Measurements from ENCODE around the gene LNX1. TPM values are rescaled to one million over a fixed set of nuclear protein-coding genes. Genes with fewer than 3 reads are reported as not detected.

Gene LNX1
- total and polyA plus RNA-seq, 2 donors (not counting 1 experiment from before 2014, with no cell fraction given) = 0.48 to 1.3 TPM

- Histone ChIP-seq H3K27ac (ENCODE audit: insufficient read depth, low read length) (no peak overlapping the region), H3K9ac (ENCODE audit: insufficient read depth, low read length) (no peak overlapping the region), H3K79me2 (ENCODE audit: control insufficient read depth, insufficient read depth, low read length) (no peaks in the 10 kb centered on the region), H3K4me3 (replicated peaks in 1 of 4; ENCODE audit: control extremely low read depth in 1 of 4, insufficient read depth in 1 of 4, low read depth in 3 of 4, low read length in 4 of 4) (no peak overlapping the region), H3K27me3 (ENCODE audit: control insufficient read depth, insufficient read depth, low read length) (no peaks in the 10 kb centered on the region), H3K36me3 (ENCODE audit: control insufficient read depth, insufficient read depth, low read length) (no peaks in the 10 kb centered on the region), H3K4me1 (ENCODE audit: control insufficient read depth, extremely low read depth, insufficient read depth, low read length) (no peaks in the 10 kb centered on the region), H3K4me2 (ENCODE audit: extremely low read depth, insufficient read depth, low read length) (no peak overlapping the region), H3K9me3 (ENCODE audit: control insufficient read depth, insufficient read depth, low read depth, low read length) (no peaks in the 10 kb centered on the region), H4K20me1 (ENCODE audit: control insufficient read depth, extremely low read depth, insufficient read depth, low read length) (no peaks in the 10 kb centered on the region), H2AFZ (ENCODE audit: low read length) (no peak overlapping the region)
- peak in 1 of 2 donors; percentile 42 for DNase-seq (ENCODE audit: low read depth in 2 of 2)
- TF ChIP-seq CTCF (conservative IDR thresholded peaks at IDR 0.05 in 1 of 2, IDR thresholded peaks at IDR 0.05 in 1 of 2; ENCODE audit: low read depth in 1 of 2, low read length in 2 of 2) = no peak
- TF ChIP-seq EZH2 (IDR thresholded peaks at IDR 0.05; ENCODE audit: low read length, missing control alignments) = no peak
Measured at GRCh38 chr4:53531585-53532224, 59.6 kb downstream of the LNX1 start.

- Histone ChIP-seq H3K79me2 (ENCODE audit: control insufficient read depth, insufficient read depth, low read length) (no peaks in the 10 kb centered on the region), H4K20me1 (ENCODE audit: control insufficient read depth, extremely low read depth, insufficient read depth, low read length) (no peaks in the 10 kb centered on the region), H3K4me1 (ENCODE audit: control insufficient read depth, extremely low read depth, insufficient read depth, low read length) (no peaks in the 10 kb centered on the region), H2AFZ (ENCODE audit: low read length) (no peak overlapping the region), H3K27ac (ENCODE audit: insufficient read depth, low read length) (no peak overlapping the region), H3K4me2 (ENCODE audit: extremely low read depth, insufficient read depth, low read length) (no peak overlapping the region), H3K9me3 (ENCODE audit: control insufficient read depth, insufficient read depth, low read depth, low read length) (no peaks in the 10 kb centered on the region), H3K27me3 (ENCODE audit: control insufficient read depth, insufficient read depth, low read length) (no peaks in the 10 kb centered on the region), H3K36me3 (ENCODE audit: control insufficient read depth, insufficient read depth, low read length) (no peaks in the 10 kb centered on the region), H3K4me3 (replicated peaks in 1 of 4; ENCODE audit: control extremely low read depth in 1 of 4, insufficient read depth in 1 of 4, low read depth in 3 of 4, low read length in 4 of 4) (no peak overlapping the region), H3K9ac (ENCODE audit: insufficient read depth, low read length) (no peak overlapping the region)
- TF ChIP-seq CTCF (conservative IDR thresholded peaks at IDR 0.05 in 1 of 2, IDR thresholded peaks at IDR 0.05 in 1 of 2; ENCODE audit: low read depth in 1 of 2, low read length in 2 of 2) (no peak), EZH2 (IDR thresholded peaks at IDR 0.05; ENCODE audit: low read length, missing control alignments) (no peak)
- no peak for DNase-seq (ENCODE audit: low read depth in 2 of 2)
Measured at GRCh38 chr4:53529025-53529424, 62.3 kb downstream of the LNX1 start.

- no peak for DNase-seq (ENCODE audit: low read depth in 2 of 2)
- no peak overlapping the region for H3K4me3 ChIP-seq (replicated peaks in 1 of 4; ENCODE audit: control extremely low read depth in 1 of 4, insufficient read depth in 1 of 4, low read depth in 3 of 4, low read length in 4 of 4)
- H3K79me2 ChIP-seq (ENCODE audit: control insufficient read depth, insufficient read depth, low read length) = no peaks in the 10 kb centered on the region
- no peaks in the 10 kb centered on the region for H3K4me1 ChIP-seq (ENCODE audit: control insufficient read depth, extremely low read depth, insufficient read depth, low read length)
- no peak overlapping the region for H3K4me2 ChIP-seq (ENCODE audit: extremely low read depth, insufficient read depth, low read length)
- no peak for TF ChIP-seq EZH2 (IDR thresholded peaks at IDR 0.05; ENCODE audit: low read length, missing control alignments)
- TF ChIP-seq CTCF (conservative IDR thresholded peaks at IDR 0.05 in 1 of 2, IDR thresholded peaks at IDR 0.05 in 1 of 2; ENCODE audit: low read depth in 1 of 2, low read length in 2 of 2) = no peak
- H3K27me3 ChIP-seq (ENCODE audit: control insufficient read depth, insufficient read depth, low read length) = no peaks in the 10 kb centered on the region
- H2AFZ ChIP-seq (ENCODE audit: low read length) = no peak overlapping the region
- H3K9me3 ChIP-seq (ENCODE audit: control insufficient read depth, insufficient read depth, low read depth, low read length) = no peaks in the 10 kb centered on the region
- no peak overlapping the region for H3K9ac ChIP-seq (ENCODE audit: insufficient read depth, low read length)
- no peaks in the 10 kb centered on the region for H3K36me3 ChIP-seq (ENCODE audit: control insufficient read depth, insufficient read depth, low read length)
- no peak overlapping the region for H3K27ac ChIP-seq (ENCODE audit: insufficient read depth, low read length)
- no peaks in the 10 kb centered on the region for H4K20me1 ChIP-seq (ENCODE audit: control insufficient read depth, extremely low read depth, insufficient read depth, low read length)
Measured at GRCh38 chr4:53527930-53528329, 63.4 kb downstream of the LNX1 start.

Measured in fibroblast of lung (primary cell).